T1000 (cell line): ENCODE data around the gene CADPS2.

Experiments used
- DNase-seq: peaks from one replicate; lab custom pipeline; 2025; ENCODE audit warnings: mixed read lengths; lab: John Stamatoyannopoulos, UW

The CADPS2 gene

GRCh38 chr7:122310119-122311021, 575.9 kb downstream of the CADPS2 start:
- DNase-seq, result no peak

- DNase-seq, result no peak
Observed at GRCh38 chr7:122309421-122309820, 576.8 kb downstream of the CADPS2 start.

GRCh38 chr7:122307228-122307621, 579.0 kb downstream of the CADPS2 start:
- no peak for DNase-seq

DNA sequence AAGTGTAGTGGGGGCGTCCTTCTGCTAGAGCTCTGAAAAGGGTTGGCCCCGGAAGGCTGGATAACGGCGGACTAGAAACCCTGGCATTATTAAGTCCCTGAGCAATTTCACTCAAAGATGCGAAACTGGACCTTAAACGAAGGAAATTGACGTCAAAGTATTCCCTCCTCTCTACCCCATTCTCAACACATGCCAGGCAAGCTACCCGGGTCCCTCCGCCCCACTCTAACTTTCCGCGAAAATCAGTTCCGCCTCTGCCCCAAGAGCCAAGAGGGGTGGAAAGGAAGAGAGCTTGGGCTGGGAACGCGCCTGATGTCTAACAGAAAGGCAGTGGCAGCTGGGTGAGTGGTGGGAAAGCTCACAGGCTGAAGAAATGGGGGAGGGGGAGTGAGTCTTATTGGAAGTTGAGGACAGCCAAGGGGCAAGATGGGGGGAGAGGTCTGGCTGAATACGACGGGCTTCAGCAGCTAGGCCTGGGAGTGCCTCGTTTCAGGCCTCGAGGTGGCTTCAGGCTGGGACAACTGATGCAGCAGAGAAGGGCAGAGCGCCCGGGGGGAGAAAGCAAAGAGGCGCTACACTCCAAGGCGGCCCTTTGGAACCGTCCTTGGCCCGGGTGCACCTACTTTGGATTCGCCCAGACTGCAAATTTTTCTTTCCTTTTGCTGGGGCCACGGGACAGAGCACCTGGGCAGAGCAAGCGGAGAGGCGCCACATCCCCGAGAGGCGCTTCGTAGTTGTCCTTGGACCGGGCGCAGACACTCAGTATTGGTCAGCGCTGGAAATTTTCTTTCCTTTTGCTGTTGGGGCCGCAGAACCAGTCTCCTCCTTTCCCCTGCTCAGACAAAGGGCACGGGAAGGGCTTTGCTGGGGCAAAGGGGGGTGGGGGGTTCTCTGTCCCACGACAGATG, 579.7 kb downstream of the CADPS2 start:
- no peak for DNase-seq

GRCh38 chr7:122305475-122306319, 580.6 kb downstream of the CADPS2 start:
- no peak for DNase-seq

GRCh38 chr7:122304996-122305421, 581.3 kb downstream of the CADPS2 start:
- peak; percentile 36 for DNase-seq

DNA sequence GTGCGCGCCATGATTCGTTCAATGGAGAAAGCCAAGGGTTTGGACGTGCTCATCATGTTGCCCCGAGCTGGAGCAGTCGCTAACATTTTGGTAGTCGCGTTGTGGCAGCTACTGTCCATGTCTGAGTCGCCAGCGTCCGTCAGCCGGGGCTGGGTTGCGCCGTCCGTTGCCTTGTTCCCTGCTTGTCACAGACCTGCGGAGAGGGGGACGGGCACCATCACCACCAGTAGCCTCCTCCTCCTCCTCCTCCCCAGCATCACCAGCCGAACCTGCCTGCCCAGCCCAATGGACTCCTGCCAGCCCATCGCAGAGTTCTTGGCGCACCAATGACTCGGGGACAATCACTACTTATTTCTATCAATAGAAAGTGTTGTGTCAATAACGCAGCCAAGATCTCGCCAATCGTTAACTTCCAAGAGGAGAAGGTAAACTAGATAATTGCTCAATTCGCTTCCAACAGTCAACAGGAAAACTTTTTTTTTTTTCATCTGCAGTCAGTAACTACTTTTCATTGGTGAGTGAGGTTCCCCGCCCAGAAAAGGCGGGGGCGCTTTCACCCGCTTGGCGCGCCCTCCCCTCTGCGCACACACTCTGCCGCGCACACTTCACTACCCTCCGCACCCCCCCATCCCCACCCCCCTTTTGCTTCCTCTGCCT, 581.8 kb downstream of the CADPS2 start, which contains the start of gene FEZF1:
TSS of gene FEZF1 (minus strand) at position 432 of the 657 bp plus-strand sequence. CDS start at position 119, 313 bp downstream.
- peak; percentile 36 for DNase-seq

DNA sequence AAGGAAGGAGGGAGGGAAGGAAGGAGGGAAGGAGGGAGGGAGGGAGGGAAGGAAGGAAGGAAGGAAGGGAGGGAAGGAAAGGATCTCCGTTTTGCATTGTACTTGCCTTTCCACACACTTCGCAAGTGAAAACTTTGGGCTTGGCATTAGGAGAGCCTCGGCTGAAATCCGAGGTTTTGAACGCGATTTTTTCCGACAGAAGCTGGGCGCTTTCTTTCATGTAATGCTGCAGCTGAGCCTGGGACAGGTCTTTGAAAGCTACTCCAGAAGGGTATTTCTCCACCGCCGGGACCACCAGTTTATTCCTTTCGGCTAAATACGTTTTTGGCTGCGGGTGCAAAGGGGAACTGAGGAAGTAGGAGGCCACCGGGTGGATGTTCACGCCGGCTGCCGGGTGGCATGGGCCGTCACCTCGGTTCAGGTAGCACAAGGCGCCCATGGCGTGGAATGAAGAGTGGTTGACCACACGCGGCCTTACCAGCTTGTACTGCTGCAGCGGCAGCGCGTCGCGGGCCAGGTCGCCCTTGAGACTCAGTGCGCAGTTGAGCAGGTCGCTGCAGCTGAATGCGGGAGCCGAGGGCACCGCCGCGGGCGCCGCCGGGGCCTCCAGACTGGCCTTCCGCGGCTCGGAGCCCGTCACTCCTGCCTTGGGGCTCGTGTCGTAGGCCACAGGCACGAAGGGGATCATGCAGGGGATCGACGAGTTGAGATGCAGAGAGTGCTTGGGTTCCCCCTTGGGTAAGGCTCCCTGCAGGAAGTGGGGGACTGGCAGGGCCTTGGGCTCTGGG, 582.5 kb downstream of the CADPS2 start:
- DNase-seq, result no peak

DNA sequence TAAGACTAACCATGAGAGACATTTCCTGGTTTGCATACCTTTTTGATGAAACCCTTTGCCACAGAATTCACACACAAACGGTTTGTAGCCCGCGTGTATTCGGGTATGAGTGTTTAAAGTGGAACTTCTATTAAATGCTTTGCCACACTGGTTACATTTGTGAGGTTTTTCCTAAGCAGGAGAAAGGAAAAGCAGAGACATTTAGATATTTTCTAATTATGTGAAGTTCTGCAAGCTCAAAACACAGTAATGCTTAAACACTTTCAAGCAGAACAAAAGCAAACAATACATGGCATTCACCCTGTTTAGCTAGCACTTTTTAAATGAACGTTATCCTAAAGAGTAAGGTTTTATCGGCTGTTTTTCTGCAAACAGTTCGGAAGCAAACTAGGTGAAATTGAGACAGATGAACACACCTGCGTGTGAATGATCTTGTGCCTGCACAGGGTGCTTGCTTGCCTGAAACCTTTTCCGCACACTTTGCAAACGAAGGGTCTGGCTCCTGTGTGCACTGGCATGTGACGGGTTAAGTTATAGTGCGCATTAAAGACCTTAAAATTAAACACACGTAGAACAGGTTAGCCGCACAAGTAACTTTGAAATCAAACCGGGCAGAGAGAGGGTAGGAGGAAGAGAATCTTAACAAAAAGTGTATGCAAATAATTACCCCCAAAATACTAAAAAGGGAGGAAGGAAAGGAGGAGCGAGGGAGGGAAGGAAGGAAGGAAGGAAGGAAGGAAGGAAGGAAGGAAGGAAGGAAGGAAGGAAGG, 583.3 kb downstream of the CADPS2 start:
- DNase-seq, result no peak

DNA sequence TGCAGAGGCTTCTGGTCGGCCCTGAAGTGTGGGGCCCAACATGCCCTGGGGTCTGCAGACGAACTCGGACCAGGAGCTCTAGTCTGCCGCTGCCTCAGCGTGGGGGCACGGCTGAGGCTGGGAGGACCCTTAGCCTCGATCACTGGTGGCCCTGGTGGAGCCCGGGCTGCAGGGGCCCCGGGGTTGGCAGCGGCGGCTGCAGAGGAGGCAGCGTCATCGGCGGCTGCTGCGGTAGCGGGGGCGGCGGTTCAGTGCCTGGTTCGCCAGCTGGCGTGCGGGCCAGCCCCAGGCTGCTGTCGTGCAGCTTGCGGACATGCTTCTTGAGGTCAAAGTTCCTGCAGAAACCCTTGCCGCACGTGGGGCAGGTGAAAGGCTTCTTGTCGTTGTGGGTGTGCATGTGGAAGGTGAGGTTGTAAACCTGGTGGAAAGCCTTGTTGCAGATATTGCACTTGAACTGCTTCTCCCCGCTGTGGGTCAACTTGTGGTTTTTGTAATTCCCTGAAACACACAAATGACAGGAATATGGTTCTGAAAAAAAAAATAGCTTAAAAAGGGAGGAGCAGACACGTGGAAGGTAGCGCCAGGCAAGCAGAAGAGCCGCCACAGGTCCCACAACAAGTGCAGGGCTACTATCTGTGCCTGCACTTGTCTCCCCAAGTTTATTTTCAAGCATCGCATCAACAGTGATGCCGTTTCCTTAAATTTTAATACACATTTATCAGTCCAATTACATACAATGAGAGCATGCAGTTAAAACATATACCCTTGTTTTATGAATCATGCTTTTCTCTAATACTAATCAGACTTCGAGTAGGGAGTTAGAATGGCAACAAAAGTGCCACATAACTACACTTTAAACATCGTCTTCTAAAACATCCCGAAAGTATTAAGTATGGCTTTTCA, 584.2 kb downstream of the CADPS2 start:
- DNase-seq, result no peak

DNA sequence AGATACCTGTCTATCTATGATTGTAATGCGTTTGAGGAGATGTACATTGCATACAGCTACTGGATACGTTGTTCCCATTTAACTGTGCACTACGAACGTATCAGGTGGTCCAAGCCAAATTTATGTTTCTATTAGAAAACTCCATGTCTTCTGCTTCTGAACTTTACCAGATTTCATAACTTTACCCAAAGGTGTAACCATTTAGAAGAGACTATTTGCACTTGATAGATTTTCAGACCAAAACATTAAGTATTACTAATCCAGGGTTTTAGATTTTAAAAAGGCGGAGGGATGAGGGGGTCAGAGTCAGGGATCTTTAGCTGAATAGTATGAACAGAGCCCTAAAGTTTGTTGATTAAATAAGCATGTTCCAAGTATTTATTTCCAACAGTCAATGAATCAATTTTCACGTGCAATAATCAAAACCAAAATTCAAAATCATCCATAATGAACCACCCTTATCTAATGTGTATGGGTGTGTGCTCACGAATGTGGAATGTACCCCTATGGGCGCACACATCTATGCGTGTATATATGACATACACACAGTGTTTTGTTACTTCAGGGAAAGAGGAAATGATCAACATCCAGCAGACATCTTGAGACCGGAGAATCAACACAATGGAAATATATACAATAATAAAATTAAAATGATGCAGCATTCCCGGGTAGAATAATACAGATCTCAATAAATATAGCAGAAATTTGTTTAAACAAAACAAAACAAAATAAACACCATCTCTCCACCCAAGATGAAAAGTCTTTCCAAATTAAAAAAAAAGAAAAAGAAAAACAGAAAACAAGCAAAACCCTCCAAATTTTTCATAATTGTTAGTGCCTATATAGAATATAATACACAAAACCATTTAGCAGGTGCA, 585.1 kb downstream of the CADPS2 start:
- DNase-seq, result no peak

DNA sequence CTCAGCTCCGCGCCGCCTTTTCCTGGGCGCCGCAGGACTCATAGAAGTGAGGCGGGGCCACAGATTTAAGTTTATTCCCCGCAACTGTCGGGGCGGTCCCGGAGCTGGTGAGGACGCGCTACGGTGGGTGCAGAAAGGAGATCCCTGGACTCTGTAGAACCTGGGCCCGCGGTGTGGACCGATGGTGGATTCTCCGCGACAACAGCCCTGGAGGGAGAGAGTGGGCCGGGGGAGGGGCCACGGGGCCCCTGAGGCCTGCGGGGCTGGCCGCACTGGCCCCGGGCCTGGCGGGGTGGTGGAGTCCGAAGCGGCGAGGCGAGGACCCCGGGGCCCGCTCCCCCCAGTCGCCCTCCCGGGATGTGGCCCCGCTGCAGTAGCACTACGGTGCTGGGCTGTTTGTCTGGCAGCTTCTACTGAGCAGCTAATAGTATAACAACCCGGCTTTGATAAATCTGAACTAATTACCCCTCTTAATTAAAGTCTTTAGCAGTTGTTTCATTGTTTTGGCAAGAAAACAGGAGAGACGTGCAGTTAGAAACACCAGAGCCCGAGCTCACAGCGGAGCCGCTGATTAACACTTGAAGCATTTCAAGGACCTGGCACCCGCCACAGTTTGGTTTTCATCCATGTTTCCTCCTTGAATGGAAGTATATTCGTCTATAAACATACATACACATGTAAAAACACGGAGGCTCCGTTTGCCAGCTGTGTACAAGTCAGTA, 585.9 kb downstream of the CADPS2 start:
- no peak for DNase-seq

GRCh38 chr7:122299624-122300210, 586.5 kb downstream of the CADPS2 start:
- no peak for DNase-seq

- no peak for DNase-seq
Observed at GRCh38 chr7:122298618-122299017, 587.6 kb downstream of the CADPS2 start.

DNA sequence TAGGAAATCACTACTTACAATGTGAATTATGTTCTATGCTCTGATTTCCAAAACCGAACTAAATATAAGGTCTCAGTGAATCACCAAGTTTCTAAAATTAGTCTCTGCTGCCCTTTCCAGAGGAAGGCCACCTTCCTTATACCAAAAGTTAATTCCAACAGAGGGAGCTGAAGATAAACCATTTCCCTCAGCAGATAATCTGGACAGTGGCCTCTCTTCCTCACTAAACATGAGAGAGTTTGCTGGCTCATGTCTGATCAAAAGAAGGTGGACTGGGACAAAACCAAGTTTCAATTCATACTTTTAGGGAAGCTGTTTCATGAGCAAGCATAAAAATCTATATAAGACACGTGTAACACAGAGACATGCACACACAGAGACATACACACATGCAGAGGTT, 588.1 kb downstream of the CADPS2 start:
- no peak for DNase-seq

DNA sequence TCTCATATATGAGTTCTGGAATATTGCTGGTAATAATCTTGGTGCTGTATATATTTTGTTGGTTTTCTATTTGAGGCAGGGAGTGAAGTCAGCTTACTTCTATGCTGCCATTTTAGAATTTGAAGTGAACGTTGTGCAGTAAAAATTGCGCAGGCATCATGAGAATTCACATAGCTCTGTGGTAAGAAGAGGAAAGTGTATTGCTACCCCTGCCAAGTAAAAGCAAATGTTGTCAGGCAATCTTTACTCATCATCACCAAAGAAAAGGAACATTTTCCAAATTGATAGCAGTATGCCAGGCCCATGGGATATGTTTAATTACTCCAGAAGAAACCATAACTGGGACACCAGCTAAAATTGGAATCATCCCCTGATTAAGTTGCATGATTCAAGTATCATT, 595.1 kb downstream of the CADPS2 start:
- no peak for DNase-seq
